Stimulated activated CD4-positive, alpha-beta T cell treated with anti-CD3 and anti-CD28 coated beads, TNF-alpha, amount 100 ng/mL, for 48 hours (primary cell): ENCODE data around the gene ARHGAP18.

ENCODE experiments used
- DNase-seq, 3 donors: peaks; one replicate each; pipeline ENCODE4 v3.0.0-alpha.2; 2020; ENCODE audit warnings: low read depth in 3 of 3

Gene ARHGAP18

DNA sequence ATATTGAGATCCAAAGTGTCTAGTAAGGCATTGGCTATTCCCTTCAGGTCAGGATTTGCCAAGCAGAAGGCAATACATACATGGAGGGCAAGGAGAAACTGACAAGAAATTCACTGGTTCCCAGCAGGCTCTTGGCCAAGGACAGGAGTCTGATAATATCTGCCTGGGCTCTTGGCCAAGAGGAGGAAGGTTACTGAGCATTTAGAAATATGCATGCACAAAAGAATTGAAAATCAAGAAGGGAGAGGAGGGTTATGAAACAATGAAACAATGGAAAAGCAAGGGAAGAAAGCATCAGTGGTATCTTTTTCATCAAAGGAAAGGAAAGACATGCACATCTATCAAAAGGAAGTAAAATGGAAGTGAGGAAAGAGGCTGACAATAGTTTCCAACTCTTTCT is 42.4 kb downstream of the ARHGAP18 start:
- no peak for DNase-seq

DNA sequence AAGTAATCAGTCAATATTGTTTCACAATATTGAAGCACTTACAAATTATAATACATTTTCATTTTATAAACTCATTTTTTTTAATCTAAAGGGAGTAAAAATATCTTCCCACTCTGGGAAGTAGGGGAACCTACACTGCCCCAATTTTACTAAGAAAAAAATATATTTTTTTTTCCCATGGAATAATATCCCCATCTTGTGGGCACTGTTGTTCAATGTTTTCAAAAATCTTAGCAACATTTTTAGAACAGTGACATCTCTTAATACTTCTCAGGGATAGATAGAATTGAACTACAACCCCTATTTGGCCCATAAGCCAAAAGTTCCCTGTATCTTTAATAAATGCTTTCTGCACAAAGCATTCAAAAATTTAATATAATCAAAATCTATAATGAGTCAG is 42.9 kb downstream of the ARHGAP18 start:
- no peak for DNase-seq

DNA sequence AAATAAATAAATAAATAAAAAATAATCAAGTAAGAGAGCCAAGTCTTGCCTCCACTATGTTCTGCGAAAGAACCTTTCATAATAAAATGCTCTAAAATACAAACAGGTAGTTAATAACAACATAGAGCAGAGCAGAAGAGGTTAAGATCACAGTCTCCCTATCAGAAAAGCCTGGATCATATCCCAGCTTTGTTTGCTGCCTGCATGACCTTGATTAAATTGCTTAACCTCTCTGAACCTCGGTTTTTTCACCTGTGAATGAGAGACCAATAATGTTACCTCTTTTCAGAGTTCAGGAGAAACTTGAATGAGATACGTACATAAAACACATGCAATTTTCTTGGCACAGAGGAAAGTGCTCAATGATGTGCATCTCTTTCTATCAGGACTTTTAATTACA is 44.4 kb downstream of the ARHGAP18 start:
- no peak for DNase-seq

DNA sequence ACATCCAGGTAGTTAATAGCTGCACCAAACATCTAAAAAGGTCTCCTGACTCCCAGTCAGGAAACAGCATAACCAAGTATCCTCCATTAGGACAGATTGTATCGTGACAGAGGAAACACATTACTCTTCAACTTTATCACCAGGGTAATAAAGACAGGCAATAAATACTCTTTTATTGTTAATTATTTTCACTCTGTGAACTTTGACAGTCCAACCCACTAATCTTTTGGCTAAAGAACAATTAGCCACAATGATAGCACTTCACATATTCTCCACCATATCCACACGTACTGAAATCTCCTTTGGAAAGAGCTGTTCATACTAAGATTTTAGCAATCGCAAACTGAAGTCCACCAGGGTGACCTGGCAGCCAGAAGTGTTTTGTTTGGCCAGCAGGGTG is 46.4 kb downstream of the ARHGAP18 start:
- no peak for DNase-seq

DNA sequence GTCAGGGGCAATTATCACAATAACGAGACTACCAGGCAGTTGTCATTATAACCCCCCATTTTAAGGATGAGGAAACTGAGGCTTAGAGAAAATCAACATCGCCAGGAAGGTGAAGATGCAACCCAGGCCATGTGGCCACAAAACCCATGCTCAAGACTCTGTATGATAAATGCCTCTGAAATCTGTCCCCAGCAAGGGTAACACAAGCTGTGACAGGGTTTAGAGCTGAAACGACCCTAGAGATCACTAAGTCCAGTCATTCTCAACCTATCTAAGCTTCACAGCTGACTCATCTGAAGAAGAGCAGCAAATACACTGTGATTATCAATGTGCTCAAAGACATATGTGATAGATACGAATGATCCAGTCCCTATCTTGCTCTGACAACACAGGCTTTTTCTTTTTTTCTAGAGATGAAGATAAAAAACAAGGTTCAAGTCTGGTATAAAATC is 47.0 kb downstream of the ARHGAP18 start:
- DNase-seq: no peak

DNA sequence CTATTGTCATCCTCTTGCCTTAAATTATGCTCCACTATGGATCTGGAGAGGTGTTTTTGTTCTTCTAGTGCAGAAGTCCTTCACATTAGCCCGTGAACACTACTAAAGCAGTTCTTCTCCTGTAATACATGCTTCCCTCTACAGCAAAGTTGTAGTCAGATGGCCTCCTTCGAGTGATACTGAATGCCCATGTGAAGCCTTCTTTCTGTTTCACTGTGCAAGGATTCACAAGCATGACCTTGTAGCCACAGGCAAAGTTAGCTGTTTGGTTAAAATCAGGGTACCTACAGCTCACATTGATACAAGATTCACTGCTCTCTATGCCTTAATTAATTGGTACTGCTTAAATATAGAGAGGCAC is 47.6 kb downstream of the ARHGAP18 start:
- no peak for DNase-seq

DNA sequence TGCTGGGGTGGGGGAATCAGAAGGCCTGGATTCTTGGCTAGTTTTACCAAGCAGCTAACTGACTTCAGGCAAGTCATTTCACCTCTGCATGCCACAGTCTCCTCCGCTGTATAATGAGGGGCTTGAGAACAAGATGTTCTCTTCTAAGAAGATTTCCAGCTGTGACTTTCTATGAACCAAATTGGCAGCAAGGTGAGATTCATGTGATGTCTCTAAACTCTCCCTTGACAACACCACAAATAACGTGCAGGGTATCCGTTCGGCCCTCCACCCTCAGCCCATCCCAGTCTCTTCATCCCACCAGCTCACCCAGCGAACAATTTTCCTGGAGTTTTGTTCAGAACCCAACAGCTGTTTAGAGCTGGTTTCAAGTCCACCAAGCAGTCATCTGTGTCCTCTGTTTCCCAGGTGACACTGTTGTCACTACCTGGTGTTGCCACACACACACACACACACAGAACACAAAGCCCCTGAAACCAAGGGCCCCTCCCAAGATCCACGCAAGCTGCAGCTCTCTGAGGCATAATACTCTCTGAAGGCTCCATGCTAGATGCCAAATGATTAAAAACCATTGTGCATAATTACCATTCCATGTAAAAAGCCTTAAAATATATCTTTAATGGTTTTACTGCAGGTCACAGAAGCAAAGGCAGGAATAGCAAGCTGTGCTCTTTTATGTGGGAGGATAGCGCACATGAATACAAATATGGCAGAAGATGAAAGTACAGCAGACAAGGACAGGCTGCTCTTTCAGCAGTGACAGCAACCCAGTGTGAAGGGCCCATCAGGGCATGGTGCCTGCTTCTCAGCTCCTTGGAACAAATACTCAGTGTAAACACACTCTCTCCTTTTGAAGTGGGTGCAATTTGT is 48.2 kb downstream of the ARHGAP18 start:
- no peak for DNase-seq

DNA sequence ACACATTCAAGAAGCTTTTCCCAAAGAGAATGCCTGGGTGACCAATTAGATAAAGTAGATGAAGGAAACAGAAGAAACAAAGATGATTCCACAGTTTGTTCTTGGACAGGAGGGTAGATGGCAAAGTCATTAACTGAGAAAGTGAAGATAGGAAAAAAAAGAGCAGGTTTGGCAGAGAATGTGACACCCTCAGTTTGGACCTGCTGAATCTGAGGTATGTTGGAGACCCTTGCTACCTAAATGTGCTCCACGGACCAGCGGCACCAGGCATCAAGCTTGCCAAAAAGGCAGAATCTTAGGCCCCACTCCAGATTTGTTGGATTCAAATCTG is 49.7 kb downstream of the ARHGAP18 start:
- DNase-seq: no peak

DNA sequence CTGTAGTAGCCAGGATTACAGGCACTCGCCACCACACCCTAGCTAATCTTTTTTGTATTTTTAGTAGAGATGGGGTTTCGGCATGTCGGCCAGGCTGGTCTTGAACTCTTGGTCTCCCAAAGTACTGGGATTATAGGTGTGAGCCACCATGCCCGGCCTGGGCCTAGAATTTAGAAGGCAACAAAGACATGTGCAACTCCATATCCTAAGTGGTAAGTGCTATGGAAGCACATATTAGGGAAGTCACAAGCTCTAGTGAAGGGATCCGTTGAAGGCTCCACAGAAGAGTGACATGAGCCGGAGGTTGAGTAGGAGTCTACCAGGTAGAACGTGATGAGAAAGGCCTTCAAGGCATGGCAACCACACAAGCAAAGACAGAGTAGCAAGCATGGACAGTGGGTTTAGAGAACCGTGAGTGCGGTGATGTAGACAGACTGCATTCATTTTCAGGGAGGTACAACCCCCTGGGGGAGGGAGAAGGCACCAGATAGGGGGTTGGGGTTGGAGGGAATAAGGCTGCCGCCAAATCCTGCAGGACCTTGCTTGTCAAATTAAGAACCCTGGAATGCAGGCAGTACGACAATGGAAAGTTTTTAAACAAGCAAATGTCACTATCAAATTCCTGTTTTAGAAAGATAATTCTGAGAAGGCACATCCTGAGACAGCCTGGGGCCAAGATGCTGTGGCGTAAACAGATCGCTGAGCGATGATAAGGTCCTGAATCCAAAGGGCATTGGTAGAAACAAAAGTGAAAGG is 50.2 kb downstream of the ARHGAP18 start:
- DNase-seq: no peak

DNA sequence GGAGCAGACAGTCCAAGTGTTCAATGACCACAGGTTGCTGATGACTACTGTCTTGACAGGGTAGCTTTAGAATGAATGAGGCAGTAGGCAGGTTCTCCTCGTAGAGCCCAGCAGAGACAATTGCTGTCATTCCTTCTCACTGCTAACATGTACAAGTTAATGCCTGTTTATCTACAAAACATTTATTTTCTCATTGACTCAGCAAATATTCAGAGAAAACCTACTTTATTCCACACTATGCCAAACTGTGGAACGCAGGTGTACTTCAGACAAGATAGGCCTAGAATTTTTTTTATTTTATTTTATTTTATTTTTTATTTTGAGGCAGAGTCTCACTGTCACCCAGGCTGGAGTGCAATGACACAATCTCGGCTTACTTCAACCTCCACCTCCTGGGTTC is 50.8 kb downstream of the ARHGAP18 start:
- DNase-seq: no peak

DNA sequence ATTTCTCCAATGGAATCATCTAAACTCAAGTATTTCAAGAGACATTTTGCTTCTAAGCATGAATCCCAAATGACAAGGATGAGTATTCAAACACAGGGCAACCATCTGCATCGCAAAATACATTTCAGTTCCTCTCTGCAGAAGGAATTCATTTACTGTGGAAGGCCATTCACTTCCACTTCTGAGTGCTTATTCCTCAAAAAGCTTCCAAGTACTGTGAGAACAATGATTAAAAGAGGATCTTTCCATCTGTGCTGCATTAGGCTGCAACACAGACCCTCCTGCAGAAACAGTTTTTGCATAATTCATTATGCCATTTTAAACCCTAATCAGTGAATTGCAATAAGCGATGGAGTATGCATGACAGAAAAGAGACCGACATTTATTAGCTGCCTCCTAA is 52.5 kb downstream of the ARHGAP18 start:
- DNase-seq: no peak

DNA sequence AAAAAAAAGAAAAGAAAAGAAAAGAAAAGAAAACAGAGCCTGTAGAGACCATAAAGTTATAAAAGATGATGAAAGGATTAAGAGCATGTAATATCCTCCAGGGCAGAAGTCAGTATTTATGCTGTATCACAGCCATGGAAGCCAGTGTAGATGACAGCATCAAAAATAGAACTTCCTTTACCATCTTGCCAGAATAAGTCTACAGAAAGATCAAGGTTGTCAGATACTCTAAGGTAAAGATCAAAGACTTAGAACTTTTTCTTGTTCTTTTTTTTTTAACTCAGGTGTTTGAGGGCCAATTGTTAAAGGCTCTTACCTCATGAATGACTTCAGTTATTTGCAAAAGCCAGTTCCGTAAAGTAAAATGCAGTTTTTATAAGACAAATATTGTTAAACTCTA is 54.6 kb downstream of the ARHGAP18 start:
- DNase-seq: no peak

DNA sequence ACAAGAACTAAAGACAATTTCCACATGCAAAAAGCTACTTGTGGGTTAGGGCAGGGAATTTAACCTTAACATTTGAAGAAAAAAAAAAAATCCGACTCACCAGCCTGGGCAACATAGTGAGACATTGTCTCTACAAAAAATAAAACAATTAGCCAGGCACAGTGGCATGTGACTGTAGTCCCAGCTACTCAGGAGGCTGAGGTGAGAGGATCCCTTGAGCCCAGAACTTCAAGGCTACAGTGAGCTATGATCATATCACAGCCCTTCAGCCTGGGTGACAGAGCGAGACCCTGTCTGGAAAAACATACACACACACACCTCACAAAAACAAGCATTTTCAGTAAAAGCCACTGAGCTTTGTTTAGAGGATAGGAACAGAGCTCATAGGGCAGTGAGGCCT is 56.2 kb downstream of the ARHGAP18 start:
- no peak for DNase-seq

DNA sequence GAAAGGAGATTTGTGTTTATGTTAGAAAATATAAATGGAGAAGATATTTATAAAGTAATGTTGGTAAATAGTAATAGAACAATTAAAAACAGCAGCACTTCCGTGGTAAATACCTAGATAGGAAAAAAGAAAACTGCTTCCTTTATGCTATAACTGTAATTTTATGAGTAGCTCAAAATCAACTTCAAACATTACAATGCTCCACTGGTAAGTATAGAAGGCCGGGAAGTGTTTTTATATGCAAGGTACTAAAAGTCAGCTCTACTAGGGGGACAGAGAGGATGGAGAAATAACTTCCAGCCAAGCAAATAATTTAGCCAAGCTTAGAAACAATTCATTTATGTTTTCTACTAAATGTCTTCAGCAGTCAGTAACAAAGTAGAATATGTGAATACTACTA is 56.7 kb downstream of the ARHGAP18 start:
- DNase-seq: no peak

DNA sequence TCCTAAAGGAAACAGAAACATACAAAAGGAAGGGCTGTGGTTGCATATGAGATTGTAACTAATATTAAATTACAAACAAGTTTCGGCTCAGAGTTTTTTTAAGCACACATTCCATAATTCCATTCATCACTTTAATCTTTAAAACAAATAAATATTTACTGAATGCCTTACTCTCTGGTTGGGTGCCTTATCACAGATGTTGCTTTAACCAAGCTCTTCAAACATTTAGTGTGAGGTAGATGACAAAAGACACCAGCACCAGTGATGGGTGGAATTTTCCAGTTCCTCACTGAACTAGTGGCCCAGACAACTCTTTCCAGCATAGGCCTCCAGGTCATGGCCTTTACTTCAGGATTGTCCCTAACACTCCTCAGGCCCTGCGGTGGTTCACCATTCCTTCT is 58.7 kb downstream of the ARHGAP18 start:
- no peak for DNase-seq

DNA sequence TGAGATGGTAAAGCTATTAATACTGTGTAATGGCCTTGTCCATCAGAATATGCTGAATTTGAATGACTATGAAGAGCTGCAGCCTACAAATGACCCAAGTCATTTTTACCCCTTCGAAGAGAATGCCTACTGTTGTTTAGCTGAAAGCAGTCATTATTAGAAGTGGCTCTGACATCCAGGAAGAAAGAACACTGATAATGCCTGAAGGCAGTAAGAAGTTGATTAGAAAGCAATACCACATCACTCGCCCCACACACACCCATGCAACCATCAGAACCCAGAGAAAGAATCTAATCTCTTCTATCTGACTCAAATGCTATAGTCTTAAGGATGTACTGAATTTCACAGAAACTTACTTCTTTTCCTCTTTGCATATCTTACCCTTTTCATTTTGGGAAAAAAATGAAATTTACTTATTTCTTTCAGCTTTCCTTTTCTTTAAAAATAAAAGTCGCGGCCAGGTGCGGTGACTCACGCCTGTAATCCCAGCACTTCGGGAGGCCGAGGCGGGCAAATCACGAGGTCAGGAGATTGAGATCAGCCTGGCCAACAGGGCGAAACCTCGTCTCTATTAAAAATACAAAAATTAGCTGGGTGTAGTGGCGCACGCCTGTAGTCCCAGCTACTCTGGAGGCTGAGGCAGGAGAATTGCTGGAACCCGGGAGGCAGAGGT is 61.0 kb downstream of the ARHGAP18 start:
- no peak for DNase-seq

DNA sequence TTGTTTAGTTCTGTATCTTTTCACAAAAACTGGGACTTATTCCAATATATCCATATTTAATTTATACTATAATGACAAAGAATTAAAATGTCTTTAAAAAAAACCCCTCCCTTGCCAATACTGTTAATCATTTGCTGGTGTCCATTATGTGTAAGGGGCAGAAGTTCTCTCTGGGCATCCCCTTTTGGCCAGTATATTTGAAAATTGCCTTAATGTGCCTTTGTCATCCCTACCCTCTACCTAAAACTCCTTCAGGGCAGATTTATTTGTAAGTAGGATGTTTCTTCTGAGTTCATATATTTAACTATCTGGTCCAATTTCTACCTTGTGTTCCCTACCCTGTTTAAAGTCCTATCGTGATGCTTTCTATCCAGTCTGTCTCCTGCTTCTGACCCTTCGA is 62.9 kb downstream of the ARHGAP18 start:
- DNase-seq: no peak

DNA sequence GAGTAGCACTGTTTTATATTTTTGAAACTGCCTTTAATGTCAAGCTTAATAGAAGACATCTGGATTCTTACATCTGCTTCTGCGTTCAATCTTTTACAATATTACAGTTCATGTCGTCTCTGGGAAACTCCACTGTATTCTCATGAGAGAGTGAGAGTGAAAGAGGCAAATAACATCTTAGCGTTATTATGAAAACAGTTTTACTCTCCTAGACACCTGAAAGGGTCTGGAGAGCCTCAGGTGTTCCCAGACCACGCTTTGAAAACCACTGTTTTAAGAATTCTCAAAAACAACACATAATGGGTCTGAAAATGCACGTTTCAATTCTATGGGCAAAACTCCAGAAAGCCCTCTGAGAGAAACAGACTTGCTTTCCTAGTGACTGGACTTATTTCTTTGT is 63.3 kb downstream of the ARHGAP18 start:
- DNase-seq: no peak

DNA sequence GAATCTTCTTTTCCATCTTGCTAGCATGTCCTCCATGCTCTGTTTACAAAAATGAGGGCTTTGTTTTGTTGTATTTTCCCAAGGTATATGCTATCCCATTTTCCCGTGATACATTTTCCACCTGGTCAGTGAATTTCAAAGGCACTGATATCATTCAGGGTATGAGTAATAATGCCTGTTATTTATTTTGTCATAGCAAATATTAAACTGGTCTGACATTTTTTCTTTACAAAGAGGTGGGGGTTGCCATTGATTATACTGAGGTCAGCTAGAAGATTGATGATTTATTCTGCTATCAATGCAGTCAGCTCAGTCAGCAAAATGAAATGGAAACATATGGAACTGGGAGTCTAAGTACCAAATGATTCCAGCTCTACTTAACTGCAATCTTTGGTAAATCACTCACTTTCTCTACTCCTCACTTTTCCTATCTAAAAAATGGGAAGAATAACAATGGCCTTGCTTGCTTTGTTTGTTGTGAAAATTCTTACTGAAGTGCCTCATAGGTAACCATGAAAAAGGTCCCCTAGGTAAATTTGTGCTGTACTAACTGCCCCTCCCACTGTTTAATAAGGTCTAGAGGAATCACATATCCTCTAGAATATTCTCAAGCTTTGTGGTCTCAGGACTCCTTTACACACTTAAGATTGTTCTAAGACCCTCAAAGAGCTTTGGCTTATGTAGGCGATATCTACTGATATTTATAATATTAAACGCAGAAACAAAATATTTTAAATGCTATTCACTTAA is 64.0 kb downstream of the ARHGAP18 start:
- no peak for DNase-seq

DNA sequence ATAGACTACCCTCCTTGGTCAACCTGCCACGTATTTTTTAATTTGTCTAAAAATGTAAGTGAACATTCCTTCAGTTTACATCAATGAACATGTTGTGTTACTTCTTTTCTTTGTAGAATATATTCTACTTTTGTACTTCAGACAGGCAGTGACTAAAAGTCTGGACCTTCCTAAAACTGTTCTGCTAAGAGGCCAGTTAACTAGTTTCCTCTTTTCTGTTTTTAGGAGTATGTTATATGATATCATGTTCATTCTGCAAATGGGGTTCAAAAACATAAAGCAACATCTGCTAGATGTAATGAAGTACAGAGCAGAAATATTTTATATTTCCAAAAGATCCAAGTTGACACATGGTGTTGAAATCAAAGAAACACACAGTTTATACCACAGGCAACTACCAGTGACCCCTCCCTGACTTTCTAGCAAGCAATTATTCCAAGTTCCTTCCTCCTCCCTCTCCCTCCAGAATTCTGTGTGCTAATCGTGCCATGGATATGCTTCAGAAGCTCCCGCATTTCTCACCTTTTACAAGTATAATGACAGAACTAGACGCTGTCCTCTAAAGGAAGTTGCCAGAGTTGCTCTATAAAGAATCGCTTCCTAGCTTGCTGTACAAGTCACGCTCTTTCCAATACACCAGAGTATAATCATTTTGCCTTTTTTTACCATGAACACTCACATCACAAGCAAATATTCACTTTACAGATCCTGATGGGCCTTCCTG is 64.7 kb downstream of the ARHGAP18 start:
- DNase-seq: no peak

DNA sequence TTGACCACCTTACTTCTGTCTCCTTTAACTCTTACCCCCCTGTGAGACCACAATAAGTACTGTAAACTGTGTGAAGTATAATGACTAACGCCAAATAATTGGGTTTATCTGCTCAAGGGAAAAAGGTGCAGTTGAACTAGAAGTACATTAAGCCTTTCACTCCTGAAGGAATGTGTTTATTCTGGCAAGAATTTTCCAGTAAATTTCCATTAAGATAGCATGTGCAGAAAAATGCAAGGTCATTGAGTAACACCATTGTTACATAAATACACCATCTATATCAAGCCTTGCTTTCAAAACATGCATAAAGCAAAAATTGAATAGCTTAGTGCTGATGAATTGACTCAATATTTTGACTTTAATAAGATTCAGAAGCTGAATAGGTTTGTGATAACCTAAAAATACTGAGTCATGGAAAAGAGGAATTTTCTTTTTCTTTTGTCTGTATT is 65.4 kb downstream of the ARHGAP18 start:
- DNase-seq: no peak
